Epithelial cell of esophagus (primary cell): ENCODE data around the gene FALEC.

Experiments
- DNase-seq: peaks from one replicate; pipeline ENCODE4 v3.0.0; 2010; ENCODE audit warnings: low read depth
- H3K4me3 ChIP-seq: 2 replicates; pipeline ENCODE4 v1.5.1; 2011; ENCODE audit warnings: mild to moderate bottlenecking, low read length, control low read depth
- CTCF ChIP-seq: IDR thresholded peaks from 2 replicates; pipeline ENCODE4 v1.5.1; 2011; ENCODE audit warnings: low read depth, mild to moderate bottlenecking, low read length, control low read depth, inconsistent platforms; ENCODE audit not compliant: insufficient read depth; ENCODE audit errors: missing control alignments

FALEC gene

GRCh38 chr1:150516050-150516591 lies 569 bp downstream of the FALEC start:
- H3K4me3 ChIP-seq = peak overlapping the region; percentile 49
- no peak for DNase-seq
- TF ChIP-seq CTCF = no peak

GRCh38 chr1:150516616-150517015 lies 1.1 kb downstream of the FALEC start:
- peak overlapping the region; percentile 49 for H3K4me3 ChIP-seq
- peak; percentile 52 for DNase-seq
- TF ChIP-seq CTCF = no peak

GRCh38 chr1:150521196-150521968 lies 5.8 kb downstream of the FALEC start:
- no peak overlapping the region for H3K4me3 ChIP-seq
- no peak for TF ChIP-seq CTCF
- no peak for DNase-seq

GRCh38 chr1:150525348-150525747 lies 9.8 kb downstream of the FALEC start:
- no peak for TF ChIP-seq CTCF
- no peak overlapping the region for H3K4me3 ChIP-seq
- no peak for DNase-seq

- no peak for TF ChIP-seq CTCF
- no peak overlapping the region for H3K4me3 ChIP-seq
- DNase-seq = peak; percentile 76
Measured at GRCh38 chr1:150528196-150528595, 12.6 kb downstream of the FALEC start.

GRCh38 chr1:150529017-150529416 lies 13.5 kb downstream of the FALEC start:
- H3K4me3 ChIP-seq = no peak overlapping the region
- peak; percentile 83 for DNase-seq
- TF ChIP-seq CTCF = no peak
